ENCODE results near the gene ITGA6.
A peak's percentile ranks its signal among the peaks of the same experiment; 100 is the strongest.

The ITGA6 gene

DNA sequence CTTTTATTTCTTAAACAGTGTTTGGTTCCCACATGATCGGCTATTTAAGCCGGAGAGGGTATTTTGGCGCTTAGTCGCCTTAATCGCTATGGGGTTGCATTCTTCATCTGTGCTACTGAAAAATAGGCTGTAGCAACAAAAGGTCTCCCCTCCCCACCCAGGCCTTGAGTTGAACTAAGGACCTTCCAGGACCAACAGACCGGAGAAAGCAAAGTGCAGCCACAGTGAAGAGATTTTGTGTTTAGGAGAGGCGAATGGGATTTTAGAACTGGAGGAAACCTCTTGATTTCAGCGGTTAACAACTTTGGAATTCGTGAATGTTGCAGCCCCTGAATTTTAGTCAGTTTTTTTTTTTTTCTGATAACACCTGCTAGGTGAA lies 1.4 kb downstream of the ITGA6 start:
- H3K27ac Mint-ChIP-seq = peak overlapping the region; percentile 3
- no peaks in the 10 kb centered on the region for H3K9me3 Mint-ChIP-seq
- peaks cover 85% of the 10 kb centered on the region for H3K27me3 Mint-ChIP-seq (ENCODE audit: low read depth)
- peak overlapping the region; percentile 70 for H3K4me3 Mint-ChIP-seq
- peaks cover 19% of the 10 kb centered on the region for H3K4me1 Mint-ChIP-seq (ENCODE audit: low read depth)
- H3K36me3 Mint-ChIP-seq (ENCODE audit: low read depth) = no peaks in the 10 kb centered on the region
- DNase-seq (ENCODE audit: low spot score) = no peak

DNA sequence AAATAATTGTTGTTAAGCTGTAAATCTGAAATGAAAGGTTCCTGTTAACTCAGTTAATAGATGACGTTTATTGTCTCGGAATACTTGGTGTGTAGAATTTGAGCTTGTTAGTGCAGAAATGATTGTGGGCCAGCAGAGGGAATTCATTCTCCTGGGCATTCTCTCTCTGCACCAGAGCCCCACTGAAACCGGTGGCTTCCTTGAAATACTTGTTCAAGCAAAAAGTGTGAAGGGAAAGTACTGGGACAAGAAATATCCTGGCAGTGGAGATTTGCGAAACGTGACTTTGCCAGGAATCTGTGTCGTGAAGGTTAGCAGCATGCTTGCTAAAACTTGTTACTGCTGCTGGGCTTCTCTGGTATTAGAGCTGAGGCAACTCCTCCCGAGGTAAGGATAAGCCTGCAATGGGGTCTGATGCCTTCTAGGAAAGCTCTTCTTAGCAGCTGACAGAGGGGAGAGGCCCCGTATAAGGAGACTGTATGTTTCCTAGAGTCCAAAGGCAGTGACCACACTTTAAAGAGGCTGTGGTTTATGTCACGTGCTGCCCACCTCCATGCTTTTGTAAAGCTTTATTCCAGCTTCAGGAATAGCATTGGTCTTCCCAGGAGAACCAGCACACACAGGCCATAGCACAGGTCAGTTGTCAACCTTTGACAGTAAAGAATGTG lies 2.0 kb downstream of the ITGA6 start:
- Mint-ChIP-seq H3K4me1 (ENCODE audit: low read depth) (peaks cover 25% of the 10 kb centered on the region), H3K36me3 (ENCODE audit: low read depth) (no peaks in the 10 kb centered on the region), H3K4me3 (no peak overlapping the region), H3K9me3 (no peaks in the 10 kb centered on the region), H3K27ac (no peak overlapping the region), H3K27me3 (ENCODE audit: low read depth) (peaks cover 83% of the 10 kb centered on the region)
- DNase-seq (ENCODE audit: low spot score) = no peak

DNA sequence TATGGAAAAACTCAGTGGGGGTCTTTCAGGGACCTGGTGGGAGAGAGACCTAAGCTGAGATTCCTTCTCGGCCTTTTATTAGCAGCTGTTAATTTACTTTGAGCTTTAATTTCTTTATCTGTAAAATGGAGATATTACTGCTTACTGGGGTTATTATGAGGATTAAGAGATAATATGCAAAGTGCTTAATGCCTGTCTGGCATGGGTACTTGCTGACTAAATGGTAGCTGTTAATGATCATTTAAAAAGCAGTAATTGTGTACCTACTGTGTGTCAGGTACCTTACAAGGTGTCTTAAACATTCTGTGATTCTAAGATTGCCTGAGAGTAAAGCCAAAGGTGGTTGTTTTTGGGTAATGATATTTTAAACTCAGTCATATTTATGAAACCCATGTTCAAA lies 2.6 kb downstream of the ITGA6 start:
- Mint-ChIP-seq H3K4me1 (ENCODE audit: low read depth) (peaks cover 31% of the 10 kb centered on the region), H3K36me3 (ENCODE audit: low read depth) (no peaks in the 10 kb centered on the region), H3K27ac (no peak overlapping the region), H3K9me3 (no peaks in the 10 kb centered on the region), H3K27me3 (ENCODE audit: low read depth) (peaks cover 82% of the 10 kb centered on the region), H3K4me3 (no peak overlapping the region)
- no peak for DNase-seq (ENCODE audit: low spot score)

DNA sequence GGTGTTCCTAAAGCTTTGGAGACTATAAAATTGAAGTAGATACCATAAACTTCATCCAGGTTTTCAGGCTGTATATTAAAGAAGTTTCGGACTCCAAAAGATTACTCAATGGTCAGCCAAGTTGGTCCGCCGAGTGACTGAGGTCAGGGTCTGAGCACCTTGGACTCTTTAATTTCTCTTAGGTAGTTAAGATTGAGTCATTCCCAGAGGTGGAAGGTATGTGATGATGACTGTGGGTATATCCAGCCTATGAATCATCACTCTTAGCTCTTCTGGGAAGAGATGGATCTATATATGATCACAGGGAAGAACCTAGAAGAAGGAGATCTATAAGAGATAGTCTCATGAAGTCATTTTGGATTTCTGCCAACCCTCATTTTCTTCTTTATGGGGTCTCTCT lies 3.3 kb downstream of the ITGA6 start:
- H3K36me3 Mint-ChIP-seq (ENCODE audit: low read depth) = no peaks in the 10 kb centered on the region
- H3K4me3 Mint-ChIP-seq = no peak overlapping the region
- no peak overlapping the region for H3K27ac Mint-ChIP-seq
- peaks cover 34% of the 10 kb centered on the region for H3K4me1 Mint-ChIP-seq (ENCODE audit: low read depth)
- H3K9me3 Mint-ChIP-seq = no peaks in the 10 kb centered on the region
- DNase-seq (ENCODE audit: low spot score) = no peak
- peaks cover 79% of the 10 kb centered on the region for H3K27me3 Mint-ChIP-seq (ENCODE audit: low read depth)

DNA sequence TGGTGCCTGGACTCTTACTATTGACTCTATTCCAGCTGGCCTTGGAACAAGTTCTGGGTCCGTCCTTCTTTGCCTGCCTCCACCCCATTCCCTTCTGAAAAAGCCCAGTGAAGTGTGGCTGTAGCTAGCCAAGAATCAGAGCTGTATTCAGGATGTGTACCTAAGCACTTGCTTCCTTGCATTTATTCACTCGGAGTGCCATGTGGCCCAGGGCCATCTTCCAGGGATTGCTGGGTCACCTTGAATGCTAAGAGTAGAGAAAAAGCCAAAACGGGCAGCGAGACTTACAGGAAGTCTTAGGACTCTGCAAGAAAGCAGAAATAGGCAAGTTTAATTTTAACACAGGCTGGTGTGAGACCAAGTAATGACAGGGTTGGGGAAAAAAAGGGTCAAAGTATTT lies 4.1 kb downstream of the ITGA6 start:
- DNase-seq (ENCODE audit: low spot score) = no peak
- Mint-ChIP-seq H3K4me1 (ENCODE audit: low read depth) (peaks cover 32% of the 10 kb centered on the region), H3K36me3 (ENCODE audit: low read depth) (no peaks in the 10 kb centered on the region), H3K27ac (no peak overlapping the region), H3K27me3 (ENCODE audit: low read depth) (peaks cover 75% of the 10 kb centered on the region), H3K9me3 (no peaks in the 10 kb centered on the region), H3K4me3 (no peak overlapping the region)

DNA sequence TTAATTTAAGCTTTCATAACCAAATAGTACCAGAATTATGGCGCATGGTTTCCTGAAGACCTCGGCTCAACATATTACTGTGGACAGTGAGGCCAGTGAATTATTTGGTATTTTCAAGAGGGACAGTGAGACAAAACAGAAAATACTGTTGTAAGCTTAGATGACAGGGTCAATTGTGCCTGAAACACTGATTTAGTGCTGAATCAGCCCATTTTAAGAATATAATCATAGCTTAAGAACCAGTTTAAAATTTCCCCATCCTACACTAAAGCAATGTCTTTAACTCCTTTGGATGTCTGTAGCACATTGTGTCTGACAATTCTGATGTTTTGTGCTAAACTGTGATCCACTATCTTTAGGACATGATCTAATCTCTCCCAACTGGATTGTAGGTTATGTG lies 4.6 kb downstream of the ITGA6 start:
- peaks cover 69% of the 10 kb centered on the region for H3K27me3 Mint-ChIP-seq (ENCODE audit: low read depth)
- DNase-seq (ENCODE audit: low spot score) = no peak
- no peaks in the 10 kb centered on the region for H3K36me3 Mint-ChIP-seq (ENCODE audit: low read depth)
- no peak overlapping the region for H3K27ac Mint-ChIP-seq
- H3K4me1 Mint-ChIP-seq (ENCODE audit: low read depth) = peaks cover 29% of the 10 kb centered on the region
- no peaks in the 10 kb centered on the region for H3K9me3 Mint-ChIP-seq
- no peak overlapping the region for H3K4me3 Mint-ChIP-seq

DNA sequence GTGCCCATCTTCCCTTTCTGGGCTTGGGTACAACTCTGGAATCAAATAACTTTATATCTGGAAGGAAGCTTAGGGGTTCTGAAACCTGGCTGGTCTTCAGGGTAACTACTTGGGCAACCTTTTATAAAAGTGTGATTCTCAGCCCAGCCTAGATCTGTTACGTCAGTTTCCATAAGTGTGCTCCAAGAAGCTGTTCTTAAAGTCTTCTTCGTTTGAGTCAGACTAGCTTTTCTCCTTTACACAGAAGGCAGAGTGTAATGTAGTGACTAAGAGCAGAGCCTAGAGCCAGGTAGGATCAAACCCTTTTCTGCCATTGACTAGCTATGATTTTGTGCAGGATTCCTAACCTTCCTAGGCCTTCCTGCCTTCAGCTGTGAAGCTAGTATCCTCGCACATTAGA lies 5.8 kb downstream of the ITGA6 start:
- DNase-seq (ENCODE audit: low spot score) = no peak
- H3K4me3 Mint-ChIP-seq = no peak overlapping the region
- no peaks in the 10 kb centered on the region for H3K9me3 Mint-ChIP-seq
- peaks cover 67% of the 10 kb centered on the region for H3K27me3 Mint-ChIP-seq (ENCODE audit: low read depth)
- peaks cover 26% of the 10 kb centered on the region for H3K4me1 Mint-ChIP-seq (ENCODE audit: low read depth)
- no peaks in the 10 kb centered on the region for H3K36me3 Mint-ChIP-seq (ENCODE audit: low read depth)
- H3K27ac Mint-ChIP-seq = no peak overlapping the region

DNA sequence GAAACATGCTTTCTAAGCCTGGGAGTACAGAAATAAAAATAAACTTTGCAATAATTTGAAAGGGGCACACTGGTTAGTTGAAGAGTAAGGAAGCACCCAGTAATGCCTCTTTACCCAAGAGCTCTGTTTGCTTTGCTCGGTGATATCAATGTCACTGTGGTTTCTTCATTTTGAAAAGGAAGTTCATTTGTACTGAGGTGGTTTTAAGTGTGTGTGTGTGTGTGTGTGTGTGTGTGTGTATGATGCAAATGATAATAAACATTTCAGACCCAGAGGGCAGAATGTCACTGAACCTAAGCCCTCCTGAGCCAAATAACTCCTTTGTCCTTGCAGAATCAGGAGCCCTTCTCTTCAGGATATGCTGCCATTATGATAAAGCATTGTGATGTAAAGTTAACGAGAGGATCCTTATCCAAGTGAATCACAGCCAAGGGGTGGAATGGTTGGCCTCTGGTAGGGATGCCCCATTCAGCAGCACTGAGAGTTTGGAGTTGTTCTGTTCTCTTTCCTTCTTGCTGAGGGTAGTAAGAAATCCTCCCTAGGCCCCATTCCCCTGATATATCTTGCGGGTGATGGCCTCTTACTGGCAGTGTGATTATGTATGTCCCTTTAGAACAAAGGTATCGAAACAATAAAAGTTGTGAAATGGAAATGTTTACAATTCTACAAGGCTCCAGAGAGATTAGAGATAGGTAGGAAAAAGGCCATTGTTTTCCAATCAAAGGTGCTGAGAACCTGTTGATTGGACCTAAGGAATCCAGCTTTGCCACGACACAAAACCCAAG lies 7.6 kb downstream of the ITGA6 start:
- no peaks in the 10 kb centered on the region for H3K9me3 Mint-ChIP-seq
- H3K4me3 Mint-ChIP-seq = peak overlapping the region; percentile 18
- H3K36me3 Mint-ChIP-seq (ENCODE audit: low read depth) = no peaks in the 10 kb centered on the region
- peaks cover 63% of the 10 kb centered on the region for H3K27me3 Mint-ChIP-seq (ENCODE audit: low read depth)
- no peak for DNase-seq (ENCODE audit: low spot score)
- peaks cover 24% of the 10 kb centered on the region for H3K4me1 Mint-ChIP-seq (ENCODE audit: low read depth)
- peak overlapping the region; percentile 29 for H3K27ac Mint-ChIP-seq

DNA sequence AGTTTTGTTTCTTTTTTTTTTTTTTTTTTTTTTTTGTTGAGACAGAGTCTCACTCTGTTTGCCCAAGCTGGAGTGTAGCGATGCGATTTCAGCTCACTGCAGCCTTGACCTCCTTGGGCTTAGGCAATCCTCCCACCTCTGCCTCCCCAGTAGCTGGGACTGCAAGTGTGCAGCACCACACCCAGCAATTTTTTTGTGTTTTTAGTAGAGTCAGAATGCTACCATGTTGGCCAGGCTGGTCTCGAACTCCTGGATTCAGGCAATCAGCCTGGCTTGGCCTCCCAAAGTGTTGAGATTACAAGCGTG lies 8.2 kb downstream of the ITGA6 start:
- H3K27ac Mint-ChIP-seq = no peak overlapping the region
- no peak for DNase-seq (ENCODE audit: low spot score)
- H3K4me3 Mint-ChIP-seq = no peak overlapping the region
- H3K36me3 Mint-ChIP-seq (ENCODE audit: low read depth) = no peaks in the 10 kb centered on the region
- H3K4me1 Mint-ChIP-seq (ENCODE audit: low read depth) = peaks cover 25% of the 10 kb centered on the region
- no peaks in the 10 kb centered on the region for H3K9me3 Mint-ChIP-seq
- peaks cover 59% of the 10 kb centered on the region for H3K27me3 Mint-ChIP-seq (ENCODE audit: low read depth)

DNA sequence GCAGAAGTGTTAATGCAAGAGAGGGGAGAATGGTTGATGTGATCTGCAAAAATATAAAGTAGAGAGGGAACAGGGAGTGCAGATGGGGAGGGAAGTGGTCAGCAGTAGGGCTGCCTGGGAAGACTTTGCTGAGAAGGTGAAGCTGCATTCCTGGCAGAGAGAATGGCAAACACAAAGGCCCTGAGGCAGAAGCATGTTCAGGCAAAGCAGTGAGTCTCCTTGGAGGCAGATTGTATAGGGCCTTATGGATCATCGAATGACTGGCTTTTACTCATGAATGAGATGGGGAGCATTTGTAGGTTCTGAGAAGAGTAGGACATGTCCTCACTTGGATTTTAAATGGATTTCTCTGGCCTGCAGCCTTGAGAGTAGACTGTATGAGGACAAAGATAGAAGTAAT lies 9.5 kb downstream of the ITGA6 start:
- no peak overlapping the region for H3K27ac Mint-ChIP-seq
- H3K4me1 Mint-ChIP-seq (ENCODE audit: low read depth) = peaks cover 32% of the 10 kb centered on the region
- H3K4me3 Mint-ChIP-seq = no peak overlapping the region
- no peaks in the 10 kb centered on the region for H3K36me3 Mint-ChIP-seq (ENCODE audit: low read depth)
- peaks cover 51% of the 10 kb centered on the region for H3K27me3 Mint-ChIP-seq (ENCODE audit: low read depth)
- DNase-seq (ENCODE audit: low spot score) = no peak
- no peaks in the 10 kb centered on the region for H3K9me3 Mint-ChIP-seq

DNA sequence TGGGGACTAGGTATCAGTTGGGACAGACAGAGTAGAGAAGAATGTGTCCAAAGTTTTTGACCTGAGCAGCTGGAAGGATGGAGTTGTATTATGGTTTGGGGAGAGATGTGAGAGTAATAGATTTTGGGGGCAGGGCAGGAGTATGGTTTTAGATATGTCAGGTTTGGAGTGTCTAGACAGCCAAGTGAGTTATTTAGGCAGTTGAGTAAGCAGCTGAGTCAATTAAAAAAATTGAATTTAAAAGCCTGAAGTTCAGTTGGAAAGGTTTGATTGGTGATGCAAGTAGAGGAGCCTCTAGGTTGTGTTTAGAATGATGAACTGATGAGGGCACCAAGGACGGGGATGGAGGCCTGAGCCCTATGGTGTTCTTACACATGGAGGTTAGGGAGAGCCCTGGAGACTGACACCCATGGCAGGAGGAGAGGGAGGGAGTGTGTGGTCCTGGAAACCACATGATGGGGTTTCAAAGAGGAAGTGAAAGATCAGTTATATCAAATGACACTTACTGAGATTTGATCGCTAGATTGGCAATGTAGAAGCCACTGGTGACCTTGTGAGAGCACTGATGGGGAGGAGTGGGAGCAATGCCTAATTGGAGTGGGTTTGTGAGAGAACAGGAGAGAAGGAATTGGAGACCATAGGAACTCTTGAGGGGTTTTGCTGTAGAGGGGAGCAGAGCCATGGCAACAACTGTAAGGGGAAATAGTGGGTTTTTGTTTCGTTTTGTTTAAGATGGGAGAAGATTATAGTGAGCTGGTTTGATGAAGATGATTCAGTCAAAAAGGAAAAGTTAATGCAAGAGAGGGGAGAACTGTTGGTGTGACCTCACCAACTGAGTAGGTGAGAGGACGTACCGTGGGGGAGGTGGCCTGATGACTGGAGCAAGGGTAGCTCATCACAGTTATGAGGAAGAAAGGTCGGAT lies 10.3 kb downstream of the ITGA6 start:
- Mint-ChIP-seq H3K4me1 (ENCODE audit: low read depth) (peaks cover 39% of the 10 kb centered on the region), H3K36me3 (ENCODE audit: low read depth) (no peaks in the 10 kb centered on the region), H3K27ac (no peak overlapping the region), H3K4me3 (no peak overlapping the region), H3K27me3 (ENCODE audit: low read depth) (peaks cover 52% of the 10 kb centered on the region), H3K9me3 (no peaks in the 10 kb centered on the region)
- DNase-seq (ENCODE audit: low spot score) = peak; percentile 52

DNA sequence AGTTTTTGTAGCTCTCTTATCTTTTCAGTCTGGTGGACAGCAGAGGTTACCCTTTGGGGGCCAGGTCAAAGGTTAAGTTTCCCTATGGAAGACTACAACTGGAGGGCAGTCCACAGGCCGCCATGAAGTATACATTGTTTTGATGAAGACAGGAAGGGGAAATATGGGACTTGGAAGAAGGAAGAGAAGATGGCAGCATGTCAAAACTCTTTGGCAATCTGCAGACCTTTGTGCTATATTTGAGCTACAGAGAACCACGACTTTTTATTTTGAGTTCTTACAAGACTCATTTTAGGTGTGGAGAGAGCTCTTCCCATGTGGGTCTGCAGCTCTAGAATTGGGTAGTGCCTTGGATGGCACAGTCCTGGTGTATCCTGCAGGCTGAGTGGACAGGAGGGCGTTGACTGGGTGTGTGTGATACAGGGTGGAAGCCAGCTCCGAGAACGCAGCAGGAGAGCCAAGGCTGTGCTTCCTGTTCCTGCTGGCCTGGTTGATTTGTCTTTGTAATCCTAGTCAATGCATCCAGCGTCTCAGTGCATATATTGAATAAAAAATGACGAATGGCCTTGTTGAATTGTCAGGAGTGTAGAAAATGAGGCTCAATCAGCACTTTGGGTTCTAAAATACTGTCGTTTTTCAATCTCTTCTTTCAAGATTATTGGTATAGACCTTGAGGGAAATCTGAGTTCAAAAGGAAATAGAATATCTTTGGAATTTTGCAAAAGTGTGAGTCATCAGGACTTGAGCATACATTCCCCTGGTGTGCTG lies 11.5 kb downstream of the ITGA6 start:
- H3K4me1 Mint-ChIP-seq (ENCODE audit: low read depth) = peaks cover 35% of the 10 kb centered on the region
- no peaks in the 10 kb centered on the region for H3K9me3 Mint-ChIP-seq
- peaks cover 52% of the 10 kb centered on the region for H3K27me3 Mint-ChIP-seq (ENCODE audit: low read depth)
- no peaks in the 10 kb centered on the region for H3K36me3 Mint-ChIP-seq (ENCODE audit: low read depth)
- H3K27ac Mint-ChIP-seq = no peak overlapping the region
- no peak overlapping the region for H3K4me3 Mint-ChIP-seq
- DNase-seq (ENCODE audit: low spot score) = no peak

DNA sequence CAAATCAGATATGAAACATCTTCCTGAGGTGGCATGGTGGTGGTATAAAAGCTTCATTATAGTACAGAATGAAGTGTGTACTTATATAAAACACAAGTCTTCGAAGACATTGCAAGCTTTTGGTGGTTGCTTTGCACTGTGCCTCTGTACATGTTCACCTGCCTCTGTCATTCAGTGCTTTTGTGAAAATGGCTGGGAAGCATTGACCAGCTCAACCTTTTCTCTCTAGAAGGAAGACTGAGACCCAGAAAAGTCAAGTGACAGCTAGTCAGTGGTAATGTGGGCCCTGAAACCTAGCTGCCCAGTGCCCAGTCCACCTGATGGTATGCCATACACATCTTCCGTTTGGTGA lies 12.1 kb downstream of the ITGA6 start:
- peaks cover 29% of the 10 kb centered on the region for H3K4me1 Mint-ChIP-seq (ENCODE audit: low read depth)
- no peak overlapping the region for H3K4me3 Mint-ChIP-seq
- H3K27me3 Mint-ChIP-seq (ENCODE audit: low read depth) = peaks cover 55% of the 10 kb centered on the region
- H3K27ac Mint-ChIP-seq = no peak overlapping the region
- no peak for DNase-seq (ENCODE audit: low spot score)
- H3K9me3 Mint-ChIP-seq = no peaks in the 10 kb centered on the region
- no peaks in the 10 kb centered on the region for H3K36me3 Mint-ChIP-seq (ENCODE audit: low read depth)

DNA sequence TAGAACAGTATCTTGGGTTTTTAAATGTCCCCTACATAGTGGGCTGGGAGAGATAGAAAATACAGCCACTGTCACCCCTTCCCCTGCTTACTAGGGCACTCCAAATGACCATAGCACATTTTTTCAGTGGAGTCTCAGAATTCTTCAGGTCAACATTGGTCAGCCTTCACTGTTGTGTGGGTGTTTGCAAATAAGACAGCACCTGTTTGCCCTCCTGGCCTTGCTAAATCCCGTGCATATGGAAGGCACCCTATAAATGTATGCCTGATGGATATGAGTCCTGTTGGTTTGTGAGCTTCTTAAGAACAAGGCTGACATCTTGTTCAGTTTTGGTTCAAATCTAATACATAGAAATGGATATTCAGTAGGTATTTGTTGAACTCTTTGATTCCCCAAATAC lies 12.5 kb downstream of the ITGA6 start:
- Mint-ChIP-seq H3K4me1 (ENCODE audit: low read depth) (peaks cover 25% of the 10 kb centered on the region), H3K9me3 (no peaks in the 10 kb centered on the region), H3K27me3 (ENCODE audit: low read depth) (peaks cover 55% of the 10 kb centered on the region), H3K36me3 (ENCODE audit: low read depth) (no peaks in the 10 kb centered on the region), H3K27ac (no peak overlapping the region), H3K4me3 (no peak overlapping the region)
- no peak for DNase-seq (ENCODE audit: low spot score)

All from T-helper 2 cell treated with Interferon-gamma antibody and Interleukin-4, amounts not matched to agents 5 μg/mL and 100 μg/mL, for 36 hours (primary cell).